GM18517 (cell line): ENCODE results near the gene SYNC.
"Not testable (repeated sequence)": the region's sequence is repeated elsewhere in the genome, so short reads cannot be mapped to it uniquely, and the experiment has no call there.

Experiments used
- ATAC-seq: cut with Tn5 transposase; IDR thresholded peaks from one replicate; pipeline ENCODE4 v1.9.1; 2021; ENCODE audit warnings: mild to moderate bottlenecking, moderate library complexity; ENCODE audit not compliant: unreplicated experiment

The SYNC gene

DNA sequence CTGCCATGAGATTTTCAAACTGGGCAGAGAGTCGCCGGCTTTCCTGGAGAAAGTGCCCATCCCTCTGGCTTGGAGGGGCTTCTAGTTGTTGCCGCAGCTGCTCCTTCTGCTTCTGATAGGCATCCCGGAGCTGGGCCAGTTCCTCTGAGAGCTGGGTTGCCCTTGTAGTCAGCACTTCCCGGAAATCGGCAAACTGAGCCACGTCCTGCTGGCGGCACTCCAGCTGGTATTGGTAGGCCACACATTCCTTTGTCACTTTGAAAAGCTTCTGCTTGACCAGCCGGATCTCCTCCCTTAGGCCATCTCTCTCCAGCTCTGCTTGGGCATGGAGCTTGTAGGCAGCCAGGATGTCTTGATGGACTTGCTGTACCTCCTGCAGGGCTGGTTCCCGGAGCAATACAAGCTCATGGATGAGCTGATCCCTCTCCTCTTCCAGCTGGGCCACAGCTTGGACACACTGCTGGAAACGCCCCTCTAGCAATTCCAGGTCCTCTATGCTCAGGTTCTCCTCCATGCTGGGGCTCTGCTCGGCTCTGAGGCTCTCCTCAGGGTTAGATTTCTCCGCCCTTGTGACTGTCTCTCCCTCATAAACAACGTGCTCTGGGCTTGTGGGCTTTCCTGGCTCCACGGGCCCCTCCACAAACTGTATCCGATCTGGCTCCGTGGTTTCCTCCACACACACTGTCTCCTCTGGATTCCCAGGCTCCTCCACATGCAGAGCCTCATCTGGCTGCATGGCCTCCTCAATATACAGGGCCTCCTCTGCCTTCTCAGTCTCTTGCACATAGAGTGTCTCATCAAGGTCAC, 7.3 kb downstream of the SYNC start:
- no peak for ATAC-seq

DNA sequence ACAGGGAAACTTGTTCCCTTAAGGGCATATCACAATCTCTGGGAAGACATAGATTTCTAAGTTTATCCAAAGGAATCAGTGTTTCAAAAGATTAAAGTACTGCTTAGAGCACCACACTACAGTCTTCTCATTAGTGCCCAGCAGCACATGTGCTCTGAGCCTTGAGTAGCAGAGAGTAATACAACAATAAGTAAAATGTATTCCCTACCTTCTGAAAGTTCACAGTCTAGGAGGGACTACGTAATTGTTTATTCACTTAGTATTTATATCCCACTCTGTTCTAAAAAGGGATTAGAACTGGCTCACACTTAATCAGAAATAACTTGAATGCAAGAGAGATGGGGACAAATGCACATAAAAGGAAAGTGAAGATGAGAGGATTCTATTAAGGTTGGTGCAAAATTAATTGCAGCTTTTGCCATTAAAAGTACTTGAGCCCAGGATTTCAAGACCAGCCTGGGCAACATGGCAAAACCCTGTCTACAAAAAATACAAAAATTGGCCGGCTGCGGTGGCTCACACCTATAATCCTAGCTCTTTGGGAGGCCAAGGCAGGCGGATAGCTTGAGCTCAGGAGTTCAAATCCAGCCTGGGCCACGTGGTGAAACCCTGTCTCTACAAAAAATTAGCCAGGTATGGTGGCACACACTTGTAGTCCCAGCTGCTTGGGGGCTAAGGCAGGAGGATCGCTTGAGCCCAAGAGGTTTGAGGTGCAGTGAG, 9.0 kb downstream of the SYNC start:
- no peak for ATAC-seq

- ATAC-seq, result no peak
Observed at GRCh38 chr1:32686387-32686786, 16.2 kb downstream of the SYNC start.

- ATAC-seq, result no peak
Observed at GRCh38 chr1:32685498-32685897, 17.1 kb downstream of the SYNC start.

DNA sequence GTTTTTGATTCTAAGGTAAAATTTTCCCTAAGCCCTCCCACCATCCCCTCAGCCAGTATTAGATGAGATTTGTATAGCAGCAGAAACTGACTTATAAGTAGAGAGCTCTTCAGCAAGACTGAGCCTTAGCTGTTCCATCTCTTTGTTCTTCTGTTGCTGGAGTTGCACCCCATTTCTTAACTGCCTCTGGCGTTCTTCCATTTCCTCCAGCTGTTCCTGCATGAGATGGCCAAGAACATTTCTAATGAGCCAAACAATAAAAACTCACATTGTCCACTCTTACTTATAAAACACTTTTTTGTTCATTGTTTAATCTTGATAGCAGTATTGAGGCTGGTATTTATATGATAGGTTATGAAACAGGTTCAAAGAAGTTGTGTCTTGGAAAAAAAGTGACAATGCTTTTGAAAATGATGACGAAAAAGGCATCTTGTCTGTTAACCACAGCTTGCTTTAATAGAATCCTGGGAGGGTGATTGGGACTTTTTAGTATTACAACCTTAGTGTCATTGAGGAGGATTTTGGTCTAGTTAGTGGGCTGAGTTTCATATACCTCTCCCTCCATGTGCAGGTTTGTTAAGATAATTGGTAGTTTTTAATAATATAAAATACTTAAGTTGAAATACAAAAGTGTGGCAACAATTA, 18.3 kb downstream of the SYNC start:
- no peak for ATAC-seq

GRCh38 chr1:32683397-32683796, 19.2 kb downstream of the SYNC start:
- ATAC-seq, result no peak

DNA sequence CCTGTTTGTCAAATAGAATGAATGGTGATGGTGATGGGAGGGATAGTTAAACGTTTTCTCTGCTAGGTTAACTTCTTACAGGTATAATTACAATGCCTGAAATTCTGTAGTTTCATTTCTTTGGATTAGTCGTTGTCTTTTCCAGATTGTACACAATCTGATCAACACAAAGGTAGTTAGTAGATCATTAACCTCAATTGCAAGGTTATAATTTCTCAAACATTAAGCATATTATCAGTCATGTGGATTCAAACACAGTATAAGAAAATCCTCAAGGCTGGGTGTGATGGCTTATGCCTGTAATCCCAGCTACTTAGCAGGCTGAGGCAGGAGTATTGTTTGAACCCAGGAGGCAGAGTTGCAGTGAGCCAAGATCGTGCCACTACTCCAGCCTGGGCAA, 20.6 kb downstream of the SYNC start:
- no peak for ATAC-seq

DNA sequence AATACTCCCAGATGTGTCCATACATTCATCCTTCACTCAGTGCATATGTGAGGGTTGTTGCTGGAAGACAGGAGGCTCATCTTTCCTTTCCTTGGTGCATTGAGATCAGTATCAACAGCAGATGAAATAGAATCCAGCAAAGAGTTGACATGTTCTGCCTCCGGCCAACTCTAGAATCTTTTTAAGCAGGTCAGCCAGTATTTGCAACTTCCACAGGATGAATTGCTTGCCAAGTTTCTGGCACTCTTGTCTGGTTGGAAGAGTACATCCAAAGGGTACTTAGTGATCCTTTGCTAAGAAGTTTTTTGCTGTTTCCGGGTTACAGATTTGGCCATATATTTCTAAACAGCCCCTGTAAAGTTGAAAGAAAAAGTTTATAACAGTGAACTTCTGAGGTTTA, 21.1 kb downstream of the SYNC start:
- no peak for ATAC-seq

- no peak for ATAC-seq
Observed at GRCh38 chr1:32680642-32681041, 21.9 kb downstream of the SYNC start.

- not testable (repeated sequence) for ATAC-seq
Observed at GRCh38 chr1:32679993-32680392, 22.6 kb downstream of the SYNC start.

GRCh38 chr1:32676945-32677344, 25.6 kb downstream of the SYNC start:
- no peak for ATAC-seq

- ATAC-seq, result not testable (repeated sequence)
Observed at GRCh38 chr1:32668716-32669115, 33.9 kb downstream of the SYNC start.

DNA sequence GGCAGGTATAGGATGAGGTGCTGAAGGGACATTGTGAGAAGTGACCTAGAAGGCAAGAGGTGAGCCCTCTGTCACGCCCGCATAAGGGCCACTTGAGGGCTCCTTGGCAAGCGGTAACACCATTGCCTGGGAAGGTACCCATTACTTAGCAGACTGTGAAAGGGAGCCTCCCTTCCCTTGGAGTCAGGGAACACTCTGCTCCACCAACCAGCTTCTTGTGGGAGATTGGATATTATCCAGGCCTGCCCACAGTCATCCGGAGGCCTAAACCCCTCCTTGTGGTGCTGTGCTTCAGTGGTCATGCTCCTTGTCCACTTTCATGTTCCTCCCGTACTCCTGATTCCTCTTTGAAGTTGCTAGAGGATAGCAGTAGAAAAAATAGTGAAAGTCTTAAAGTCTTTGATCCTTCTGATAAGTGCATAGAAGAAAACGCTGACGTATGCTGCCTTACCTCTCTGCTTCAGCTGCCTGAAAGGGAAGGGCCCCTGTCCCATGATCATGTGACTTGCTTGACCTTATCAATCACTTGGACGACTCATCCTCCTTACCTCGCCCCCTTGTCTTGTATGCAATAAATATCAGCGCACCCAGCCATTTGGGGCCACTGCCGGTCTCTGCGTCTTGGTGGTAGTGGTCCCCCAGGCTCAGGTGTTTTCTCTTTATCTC, 35.5 kb downstream of the SYNC start:
- no peak for ATAC-seq

DNA sequence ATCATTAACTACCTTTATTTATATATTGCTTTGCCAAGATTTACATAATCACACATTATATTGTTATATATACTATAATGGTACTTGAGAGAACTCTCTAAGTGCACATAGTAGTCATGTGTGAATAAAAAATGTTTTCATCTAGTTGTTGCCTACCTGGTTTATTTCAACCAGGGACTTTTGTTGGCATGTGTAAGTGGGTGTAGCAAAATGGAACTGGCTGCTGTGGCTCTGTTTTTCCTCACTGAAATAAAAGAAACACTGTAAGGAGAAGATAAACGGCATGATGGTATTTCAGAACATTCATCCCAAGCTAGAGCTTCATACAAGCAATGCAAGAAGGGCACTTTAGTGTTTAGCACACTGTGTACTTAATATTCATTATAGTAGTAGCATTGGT, 36.7 kb downstream of the SYNC start:
- no peak for ATAC-seq

- ATAC-seq, result no peak
Observed at GRCh38 chr1:32659581-32659980, 43.0 kb downstream of the SYNC start.

- no peak for ATAC-seq
Observed at GRCh38 chr1:32652244-32652962, 50.2 kb downstream of the SYNC start.

GRCh38 chr1:32651461-32652073, 51.0 kb downstream of the SYNC start:
- ATAC-seq, result no peak

GRCh38 chr1:32650752-32651460, 51.7 kb downstream of the SYNC start, which contains the start of gene RBBP4:
RBBP4 (plus strand) TSS chr1:32651208; CDS start chr1:32651307, 99 bp downstream.
- peak; percentile 69 for ATAC-seq

- peak; percentile 65 for ATAC-seq
Observed at GRCh38 chr1:32650248-32650751, 52.3 kb downstream of the SYNC start, which contains the start of gene ZBTB8OS. ZBTB8OS (minus strand) TSS chr1:32650550; CDS start chr1:32650529, 21 bp downstream.
